Sigmoid colon (tissue), 4 donors: Measurements from ENCODE around the gene TRPM3.

Experiments used
- CTCF ChIP-seq, 4 experiments: fragments of 450-650 bp in 3 of 4; fragments of 200-600 bp in 1 of 4; IDR thresholded peaks; one replicate each; pipeline ENCODE4 v1.5.1; 2016 to 2019; ENCODE audit warnings: antibody characterized with exemption in 4 of 4, mild to moderate bottlenecking in 3 of 4, moderate library complexity in 2 of 4
- EP300 ChIP-seq, 4 donors: sonication (generic); formaldehyde crosslinking; IDR thresholded peaks; one replicate each; pipeline ENCODE4 v1.6.1; 2017; ENCODE audit warnings: antibody characterized with exemption in 4 of 4
- POLR2A ChIP-seq, 2 donors: fragments of 450-650 bp; IDR thresholded peaks; one replicate each; pipeline ENCODE4 v1.6.1; 2016; ENCODE audit warnings: antibody characterized with exemption in 2 of 2, mild to moderate bottlenecking in 2 of 2, moderate library complexity in 2 of 2
- POLR2AphosphoS5 ChIP-seq, 4 donors: sonication (generic); formaldehyde crosslinking; IDR thresholded peaks; one replicate each; pipeline ENCODE4 v1.6.1; 2017; ENCODE audit warnings: antibody characterized with exemption in 4 of 4

- no peak for TF ChIP-seq CTCF (IDR thresholded peaks at IDR 0.05)
- TF ChIP-seq POLR2AphosphoS5 (IDR thresholded peaks at IDR 0.05): no peak
- TF ChIP-seq POLR2A (IDR thresholded peaks at IDR 0.05): no peak
- TF ChIP-seq EP300 (IDR thresholded peaks at IDR 0.05): no peak
Observed at GRCh38 chr9:70911791-70912190, 209.6 kb downstream of the TRPM3 start.
